Measurements from ENCODE around the gene FGF12.
"Not testable (repeated sequence)": the region's sequence is repeated elsewhere in the genome, so short reads cannot be mapped to it uniquely, and the experiment has no call there.

Gene FGF12

DNA sequence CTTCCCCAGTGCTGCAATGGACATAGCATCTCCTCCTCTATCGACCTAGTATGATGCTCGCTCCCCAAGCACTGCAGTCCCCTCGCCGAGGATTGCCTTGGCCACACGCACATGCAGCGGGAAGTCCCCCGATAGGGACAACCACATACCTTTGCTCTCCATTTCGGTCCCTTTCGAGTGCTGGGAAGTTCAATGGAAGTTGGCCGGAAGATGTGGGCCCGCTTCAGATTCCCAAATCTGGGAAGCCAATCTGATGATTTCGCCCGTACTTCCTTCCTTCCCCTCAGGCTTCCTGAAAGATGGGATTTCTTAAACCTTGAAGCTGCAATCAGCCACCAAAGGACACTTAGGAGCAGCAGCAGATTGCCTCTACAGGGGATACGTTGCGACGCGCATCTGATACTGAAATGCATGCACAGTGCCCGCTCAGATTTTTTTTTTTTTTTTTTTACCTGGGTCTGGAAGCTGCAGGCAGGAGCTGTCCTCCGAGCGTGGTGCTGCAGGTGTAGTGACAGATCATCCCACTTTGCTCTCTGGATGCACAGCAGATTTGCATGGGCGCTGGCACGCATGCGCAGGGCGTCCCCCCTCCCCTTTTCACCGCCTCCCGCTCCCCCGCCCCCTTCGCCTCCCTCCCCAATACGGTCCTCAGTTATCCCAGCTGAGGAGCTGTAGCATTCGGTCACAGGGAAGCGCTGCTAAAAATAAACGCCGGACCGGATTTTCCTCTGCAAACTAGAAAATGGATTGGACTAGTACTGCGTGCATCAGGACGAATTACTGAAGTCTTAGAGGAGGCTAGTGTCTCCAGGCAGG, at the start of gene FGF12:
TSS of gene FGF12 (minus strand) at position 510 of the 816 bp plus-strand sequence.
- peaks cover 15 to 20% of the 10 kb centered on the region in 2 donors for H3K27me3 Mint-ChIP-seq
- H3K36me3 Mint-ChIP-seq: no peaks in the 10 kb centered on the region
- H3K4me1 Mint-ChIP-seq: peaks cover 2 to 4% of the 10 kb centered on the region in 2 donors
- H3K9me3 Mint-ChIP-seq: peaks cover 0 to 2% of the 10 kb centered on the region in 2 donors
- H3K27ac Mint-ChIP-seq: no peak within 1 kb of the TSS
- no peak for DNase-seq
- no peak for ATAC-seq (replicated peaks)
- H3K4me3 Mint-ChIP-seq: no peak within 1 kb of the TSS

DNA sequence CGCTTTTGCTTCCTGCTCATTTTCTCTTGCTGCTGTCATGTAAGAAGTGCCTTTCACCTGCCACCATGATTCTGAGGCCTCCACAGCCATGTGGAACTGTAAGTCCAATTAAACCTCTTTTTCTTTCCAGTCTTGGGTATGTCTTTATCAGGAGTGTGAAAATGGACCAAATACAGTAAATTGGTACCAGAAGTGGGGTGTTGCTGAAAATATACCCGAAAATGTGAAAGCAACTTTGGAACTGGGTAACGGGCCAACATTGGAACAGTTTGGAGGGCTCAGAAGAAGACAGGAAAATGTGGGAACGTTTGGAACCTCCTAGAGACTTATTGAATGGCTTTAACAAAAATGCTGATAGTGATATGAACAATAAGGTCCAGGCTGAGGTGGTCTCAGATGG, 47.0 kb upstream of the FGF12 start:
- peaks cover 10 to 17% of the 10 kb centered on the region in 2 donors for H3K9me3 Mint-ChIP-seq
- not testable (repeated sequence) for H3K27ac Mint-ChIP-seq

DNA sequence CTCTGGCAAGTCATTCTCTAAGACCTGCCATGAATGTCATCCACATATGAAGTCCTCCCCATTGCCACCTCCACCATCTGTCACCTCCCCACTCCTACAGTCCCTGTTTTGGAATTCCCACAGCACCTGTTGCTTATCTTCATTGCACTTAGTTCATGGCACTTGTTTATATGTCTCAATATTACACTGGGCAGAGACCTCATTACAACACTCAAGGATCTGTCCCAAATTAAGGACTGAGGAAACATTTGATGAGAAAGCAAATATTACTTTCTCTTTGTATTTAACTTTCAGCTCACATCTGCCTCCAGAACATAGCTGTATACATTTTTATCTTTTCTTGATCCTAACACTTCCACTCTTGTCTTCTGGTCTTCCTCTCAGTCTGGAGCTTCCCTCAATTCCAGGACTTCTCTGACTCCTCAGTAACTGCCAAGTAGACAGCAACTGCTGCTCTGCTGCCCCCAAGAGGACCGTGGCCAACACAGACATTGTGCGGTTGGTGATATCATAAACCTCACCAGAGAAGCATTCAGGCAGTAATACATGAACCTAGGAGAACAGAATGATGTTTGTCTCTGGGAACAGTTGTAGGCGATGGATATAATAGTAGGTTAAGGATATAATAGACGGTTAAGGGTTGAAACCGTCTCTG, 45.0 kb upstream of the FGF12 start:
- no peak for ATAC-seq (replicated peaks)
- H3K9me3 Mint-ChIP-seq: peaks cover 10 to 17% of the 10 kb centered on the region in 2 donors
- no peak for DNase-seq

More for the DNA sequence above, 47.0 kb upstream of the FGF12 start:
- ATAC-seq (replicated peaks); H3K36me3 Mint-ChIP-seq; H3K27me3 Mint-ChIP-seq; DNase-seq; H3K4me3 Mint-ChIP-seq; H3K4me1 Mint-ChIP-seq: not testable (repeated sequence)

DNA sequence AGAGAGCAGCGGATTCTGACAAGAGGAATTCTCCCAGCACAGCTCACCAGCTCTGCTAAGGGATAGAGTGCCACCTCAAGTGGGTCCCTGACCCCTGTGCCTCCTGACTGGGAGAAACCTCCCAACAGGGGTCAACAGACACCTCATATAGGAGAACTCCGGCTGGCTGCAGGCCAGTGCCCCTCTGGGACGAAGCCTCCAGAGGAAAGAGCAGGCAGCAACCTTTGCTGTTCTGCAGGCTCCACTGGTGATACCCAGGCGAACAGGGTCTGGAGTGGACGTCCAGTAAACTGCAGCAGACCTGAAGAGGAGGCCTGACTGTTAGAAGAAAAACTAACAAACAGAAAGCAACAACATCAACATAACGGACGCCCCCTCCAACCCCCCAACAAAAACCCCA, 31.3 kb upstream of the FGF12 start:
- no peak for ATAC-seq (replicated peaks)
- Mint-ChIP-seq H3K27me3 (no peaks in the 10 kb centered on the region), H3K4me3 (no peak overlapping the region)

More for the DNA sequence above, 45.0 kb upstream of the FGF12 start:
- no peaks in the 10 kb centered on the region for H3K4me1 Mint-ChIP-seq
- no peak overlapping the region for H3K27ac Mint-ChIP-seq
- no peak overlapping the region for H3K4me3 Mint-ChIP-seq
- peaks cover 3 to 6% of the 10 kb centered on the region in 2 donors for H3K36me3 Mint-ChIP-seq
- H3K27me3 Mint-ChIP-seq: peaks cover 0 to 3% of the 10 kb centered on the region in 2 donors

DNA sequence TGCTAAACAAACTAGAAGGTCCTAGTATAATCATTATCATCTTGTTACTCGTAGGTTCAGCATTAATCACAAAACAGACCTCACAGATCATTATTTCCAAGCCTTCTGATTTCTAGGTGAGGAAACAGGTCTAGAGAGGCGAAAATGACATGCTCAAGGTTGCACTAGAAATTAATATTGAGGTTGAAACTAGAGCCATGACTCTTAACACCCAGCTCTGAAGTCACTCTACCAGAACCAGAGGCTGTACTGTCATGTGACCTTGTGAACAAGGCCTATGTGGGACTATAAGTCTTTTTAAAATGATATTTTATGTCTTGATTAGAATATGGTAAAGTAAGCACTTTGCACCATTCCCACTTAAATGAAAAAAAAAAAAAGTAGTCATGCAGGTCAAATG, 23.8 kb upstream of the FGF12 start:
- Mint-ChIP-seq H3K4me1 (no peaks in the 10 kb centered on the region), H3K27ac (no peak overlapping the region), H3K9me3 (peaks cover 0 to 4% of the 10 kb centered on the region in 2 donors), H3K4me3 (no peak overlapping the region), H3K27me3 (peaks cover 0 to 5% of the 10 kb centered on the region in 2 donors), H3K36me3 (no peaks in the 10 kb centered on the region)
- DNase-seq (no peak), ATAC-seq (replicated peaks) (no peak)

More for the DNA sequence above, 31.3 kb upstream of the FGF12 start:
- H3K9me3 Mint-ChIP-seq: peaks cover 4 to 8% of the 10 kb centered on the region in 2 donors
- no peak for DNase-seq
- H3K4me1 Mint-ChIP-seq: no peaks in the 10 kb centered on the region
- no peaks in the 10 kb centered on the region for H3K36me3 Mint-ChIP-seq
- no peak overlapping the region for H3K27ac Mint-ChIP-seq

DNA sequence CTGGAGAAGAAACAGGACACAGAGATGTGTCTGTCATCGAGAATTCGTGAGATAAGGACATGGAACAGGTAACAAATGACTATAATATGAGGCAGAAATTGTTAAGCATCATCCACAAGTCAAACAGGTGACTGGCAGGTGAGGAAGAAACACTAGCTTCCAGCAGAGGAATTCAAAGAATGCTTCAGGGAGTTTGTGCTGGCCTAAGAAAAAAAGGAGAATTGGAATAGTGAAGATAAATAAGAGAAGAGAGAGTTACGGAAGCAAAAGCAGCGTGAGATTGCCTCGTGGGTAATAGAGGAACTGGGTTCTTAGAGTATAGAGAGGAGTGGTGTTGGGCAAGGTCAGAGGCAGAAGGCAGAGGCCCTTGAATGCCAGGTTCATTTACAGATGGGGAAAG, 22.9 kb upstream of the FGF12 start:
- H3K27ac Mint-ChIP-seq: no peak overlapping the region
- H3K4me1 Mint-ChIP-seq: no peaks in the 10 kb centered on the region
- H3K9me3 Mint-ChIP-seq: peaks cover under 1 to 2% of the 10 kb centered on the region in 2 donors
- ATAC-seq (replicated peaks): no peak
- DNase-seq: no peak
- H3K27me3 Mint-ChIP-seq: peaks cover 0 to 5% of the 10 kb centered on the region in 2 donors
- H3K4me3 Mint-ChIP-seq: no peak overlapping the region
- no peaks in the 10 kb centered on the region for H3K36me3 Mint-ChIP-seq

DNA sequence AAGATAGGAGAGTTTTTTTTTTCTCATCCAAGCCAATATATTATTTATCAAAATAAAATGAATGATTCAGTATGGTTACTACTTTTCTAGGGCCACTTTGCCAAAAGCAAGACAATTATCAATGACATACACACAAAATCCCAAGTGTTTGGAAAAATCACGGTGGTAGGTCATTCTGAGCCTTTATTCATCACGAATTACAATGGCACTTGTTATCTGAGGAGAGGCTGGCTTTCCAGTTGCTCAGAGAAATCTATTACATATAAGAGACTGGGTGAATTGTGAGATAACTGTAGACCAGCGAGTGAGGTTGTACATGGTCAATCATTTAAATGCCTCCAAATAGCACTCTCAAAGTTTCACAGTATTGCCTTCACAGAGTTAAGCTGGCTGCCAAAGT, 20.4 kb upstream of the FGF12 start:
- Mint-ChIP-seq H3K9me3 (peaks cover 3 to 4% of the 10 kb centered on the region in 2 donors), H3K36me3 (no peaks in the 10 kb centered on the region), H3K4me1 (no peaks in the 10 kb centered on the region), H3K27me3 (peaks cover 0 to 5% of the 10 kb centered on the region in 2 donors), H3K27ac (no peak overlapping the region), H3K4me3 (no peak overlapping the region)
- DNase-seq (no peak), ATAC-seq (replicated peaks) (no peak)

DNA sequence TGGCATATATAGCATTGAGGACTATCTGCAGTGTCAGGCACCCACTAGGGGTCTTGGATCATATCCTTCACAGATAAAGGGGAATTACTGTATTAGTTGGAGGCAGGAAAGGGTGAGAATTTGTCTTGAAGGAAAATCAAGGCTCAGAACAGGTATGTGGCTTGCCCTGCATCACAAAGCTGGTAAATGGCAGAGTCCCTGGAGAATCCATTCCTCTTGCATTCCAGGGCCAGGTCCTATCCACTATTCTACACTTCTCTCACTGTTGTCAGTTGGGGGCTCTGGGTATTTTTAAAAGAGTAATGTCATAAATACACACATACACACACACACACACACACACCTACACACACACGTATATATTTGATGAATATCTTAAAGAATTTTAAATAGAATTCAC, 19.8 kb upstream of the FGF12 start:
- Mint-ChIP-seq H3K27me3 (peaks cover 0 to 5% of the 10 kb centered on the region in 2 donors), H3K27ac (no peak overlapping the region)
- ATAC-seq (replicated peaks): no peak

DNA sequence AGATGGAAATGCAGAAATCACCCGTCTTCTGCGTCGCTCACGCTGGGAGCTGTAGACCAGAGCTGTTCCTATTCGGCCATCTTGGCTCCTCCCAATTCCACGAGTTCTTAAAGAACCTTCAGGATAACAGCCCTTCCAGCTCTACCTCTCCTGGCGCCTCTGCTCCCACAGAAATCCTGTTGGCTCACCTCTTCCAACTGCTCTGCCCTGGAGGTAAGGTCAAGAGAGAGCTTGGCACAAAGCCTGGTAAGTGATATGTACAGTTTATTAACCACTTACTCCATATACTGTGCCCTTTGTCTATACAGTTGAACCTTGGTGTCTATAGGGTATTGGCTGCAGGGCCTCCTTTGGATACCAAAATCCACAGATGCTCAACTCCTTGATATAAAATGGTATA, 17.8 kb upstream of the FGF12 start:
- Mint-ChIP-seq H3K4me3 (no peak overlapping the region), H3K27ac (no peak overlapping the region), H3K9me3 (peaks cover 3 to 4% of the 10 kb centered on the region in 2 donors), H3K36me3 (no peaks in the 10 kb centered on the region), H3K4me1 (no peaks in the 10 kb centered on the region), H3K27me3 (peaks cover 0 to 5% of the 10 kb centered on the region in 2 donors)
- ATAC-seq (replicated peaks) (no peak), DNase-seq (no peak)

More for the DNA sequence above, 19.8 kb upstream of the FGF12 start:
- Mint-ChIP-seq H3K4me3 (no peak overlapping the region), H3K9me3 (peaks cover 3 to 4% of the 10 kb centered on the region in 2 donors), H3K4me1 (no peaks in the 10 kb centered on the region), H3K36me3 (no peaks in the 10 kb centered on the region)
- no peak for DNase-seq

DNA sequence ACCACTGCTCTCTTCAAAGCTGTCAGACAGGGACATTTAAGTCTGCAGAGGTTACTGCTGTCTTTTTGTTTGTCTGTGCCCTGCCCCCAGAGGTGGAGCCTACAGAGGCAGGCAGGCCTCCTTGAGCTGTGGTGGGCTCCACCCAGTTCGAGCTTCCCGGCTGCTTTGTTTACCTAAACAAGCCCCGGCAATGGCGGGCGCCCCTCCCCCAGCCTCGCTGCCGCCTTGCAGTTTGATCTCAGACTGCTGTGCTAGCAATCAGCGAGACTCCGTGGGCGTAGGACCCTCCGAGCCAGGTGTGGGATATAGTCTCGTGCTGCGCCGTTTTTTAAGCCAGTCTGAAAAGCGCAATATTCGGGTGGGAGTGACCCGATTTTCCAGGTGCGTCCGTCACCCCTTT, 17.3 kb upstream of the FGF12 start:
- H3K4me3 Mint-ChIP-seq; H3K9me3 Mint-ChIP-seq; H3K4me1 Mint-ChIP-seq; ATAC-seq (replicated peaks); DNase-seq; H3K27ac Mint-ChIP-seq; H3K27me3 Mint-ChIP-seq; H3K36me3 Mint-ChIP-seq: not testable (repeated sequence)

DNA sequence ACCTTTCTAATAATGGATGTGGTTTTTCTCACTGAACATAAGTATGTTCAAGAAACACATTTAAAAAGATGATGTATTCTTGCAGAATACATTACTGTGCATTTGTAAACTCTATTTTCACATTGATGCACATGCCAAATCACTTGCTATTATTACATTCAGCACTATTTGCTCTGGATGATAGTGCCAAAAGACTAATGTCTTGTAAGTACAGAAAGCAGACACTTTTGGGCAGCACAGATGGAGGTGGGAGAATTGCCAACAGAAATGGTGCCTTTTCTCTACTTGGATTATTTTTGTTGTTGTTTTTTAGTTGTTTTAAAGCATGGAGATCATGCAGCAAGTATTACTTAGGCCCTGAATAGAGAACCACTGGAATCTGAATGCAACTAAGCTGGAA, 10.2 kb upstream of the FGF12 start:
- ATAC-seq (replicated peaks): no peak
- no peaks in the 10 kb centered on the region for H3K4me1 Mint-ChIP-seq
- DNase-seq: no peak
- H3K36me3 Mint-ChIP-seq: no peaks in the 10 kb centered on the region
- H3K27me3 Mint-ChIP-seq: no peaks in the 10 kb centered on the region
- no peaks in the 10 kb centered on the region for H3K9me3 Mint-ChIP-seq
- no peak overlapping the region for H3K27ac Mint-ChIP-seq
- H3K4me3 Mint-ChIP-seq: no peak overlapping the region

DNA sequence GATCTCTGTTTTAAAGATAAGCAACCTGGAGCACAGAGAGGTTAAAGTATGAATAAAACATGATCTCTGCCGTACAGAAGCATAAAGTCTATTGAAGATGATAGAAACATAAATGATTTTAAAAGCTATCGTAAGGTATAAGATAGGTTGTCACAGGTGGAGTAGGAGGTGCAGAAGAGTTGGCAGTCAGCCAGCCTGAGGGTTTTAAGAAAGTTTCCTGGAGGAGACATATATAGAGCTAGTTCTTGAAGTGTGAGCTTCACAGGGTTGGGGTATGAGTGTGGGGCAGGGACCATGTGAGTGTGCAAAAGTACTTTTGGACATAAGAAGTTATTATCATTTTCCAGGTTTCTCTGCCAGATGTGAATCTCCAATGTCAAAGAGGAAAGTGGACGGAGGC, 3.9 kb upstream of the FGF12 start:
- H3K36me3 Mint-ChIP-seq: no peaks in the 10 kb centered on the region
- H3K9me3 Mint-ChIP-seq: peaks cover 0 to 2% of the 10 kb centered on the region in 2 donors
- no peak overlapping the region for H3K4me3 Mint-ChIP-seq
- no peak for DNase-seq
- H3K27me3 Mint-ChIP-seq: peaks cover 15 to 16% of the 10 kb centered on the region in 2 donors
- no peak for ATAC-seq (replicated peaks)
- peaks cover 2 to 4% of the 10 kb centered on the region in 2 donors for H3K4me1 Mint-ChIP-seq
- no peak overlapping the region for H3K27ac Mint-ChIP-seq

DNA sequence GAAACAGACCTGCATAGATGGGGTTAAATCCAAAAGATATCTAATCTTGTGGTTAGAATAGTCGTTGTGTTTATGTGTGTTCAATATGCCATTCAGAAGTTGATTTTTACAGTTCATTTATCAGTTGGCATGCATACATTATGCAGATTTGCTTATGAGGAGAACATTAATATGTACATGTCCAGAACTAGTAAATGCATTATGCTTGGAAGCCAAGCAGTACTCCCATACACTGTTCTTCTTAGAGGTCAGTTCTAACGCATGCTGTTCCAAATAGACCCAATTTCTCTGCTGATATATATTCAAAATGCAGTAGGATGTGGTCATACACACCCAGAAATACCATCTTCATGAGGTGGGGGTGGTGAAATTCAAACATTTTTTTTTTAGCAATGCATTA, 956 bp downstream of the FGF12 start:
- no peak overlapping the region for H3K27ac Mint-ChIP-seq
- ATAC-seq (replicated peaks) (no peak), DNase-seq (no peak)
- H3K4me3 Mint-ChIP-seq: no peak overlapping the region
- peaks cover 15 to 20% of the 10 kb centered on the region in 2 donors for H3K27me3 Mint-ChIP-seq
- H3K9me3 Mint-ChIP-seq: peaks cover 0 to 2% of the 10 kb centered on the region in 2 donors
- no peaks in the 10 kb centered on the region for H3K36me3 Mint-ChIP-seq
- H3K4me1 Mint-ChIP-seq: peaks cover 2 to 4% of the 10 kb centered on the region in 2 donors

DNA sequence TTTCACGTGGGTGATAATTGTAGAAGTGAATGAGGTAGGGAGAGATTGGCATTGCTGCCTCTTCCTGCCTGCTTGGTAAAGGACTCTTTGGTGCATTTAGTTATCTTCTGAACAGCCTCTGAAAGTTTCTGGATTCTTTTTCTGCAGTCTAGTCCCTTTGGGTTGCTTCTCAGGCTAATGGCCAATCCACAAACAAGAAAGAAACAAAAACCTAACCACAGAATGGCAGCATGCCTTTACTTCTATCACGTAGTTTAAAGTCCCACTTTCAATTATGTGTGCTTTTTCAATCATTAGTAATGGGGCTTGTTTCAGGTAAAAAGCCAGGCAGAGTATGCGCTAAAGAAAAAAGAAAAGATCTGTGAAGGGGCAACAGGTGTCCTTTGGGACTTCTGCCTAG, 7.4 kb downstream of the FGF12 start:
- H3K27me3 Mint-ChIP-seq: no peaks in the 10 kb centered on the region

DNA sequence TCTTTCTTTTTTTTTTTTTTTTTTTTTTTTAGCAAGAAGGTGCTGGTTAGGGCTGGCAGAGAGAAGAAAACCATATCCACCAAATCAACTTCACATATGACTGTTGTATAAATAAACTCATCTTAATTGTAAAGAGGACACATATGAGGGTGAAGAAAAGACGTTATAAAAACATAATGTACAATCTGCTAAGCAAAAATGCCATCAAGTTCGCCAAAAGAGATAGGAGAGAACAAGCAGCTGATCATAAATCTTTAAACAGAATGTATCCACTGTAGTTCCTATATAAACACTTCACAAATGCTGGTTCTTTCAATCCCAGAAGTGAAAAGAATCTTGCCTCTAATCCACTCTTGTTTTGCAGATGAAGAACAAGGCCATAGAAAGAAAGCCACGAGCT, 9.2 kb downstream of the FGF12 start:
- no peaks in the 10 kb centered on the region for H3K27me3 Mint-ChIP-seq
- H3K4me3 Mint-ChIP-seq: no peak overlapping the region
- DNase-seq: no peak
- ATAC-seq (replicated peaks): no peak
- no peaks in the 10 kb centered on the region for H3K36me3 Mint-ChIP-seq
- H3K9me3 Mint-ChIP-seq: no peaks in the 10 kb centered on the region
- no peak overlapping the region for H3K27ac Mint-ChIP-seq
- no peaks in the 10 kb centered on the region for H3K4me1 Mint-ChIP-seq

More for the DNA sequence above, 7.4 kb downstream of the FGF12 start:
- Mint-ChIP-seq H3K4me3 (no peak overlapping the region), H3K4me1 (no peaks in the 10 kb centered on the region), H3K27ac (no peak overlapping the region), H3K36me3 (no peaks in the 10 kb centered on the region), H3K9me3 (no peaks in the 10 kb centered on the region)
- no peak for DNase-seq
- ATAC-seq (replicated peaks): no peak
